H1 (cell line): ENCODE results near the gene MS4A6A. TPM values are rescaled to one million over a fixed set of nuclear protein-coding genes. Genes with fewer than 3 reads are reported as not detected.

Experiments
- CTCF ChIA-PET: fragments of 300-600 bp; sonication (Branson Sonifier 250); formaldehyde crosslinking; loops from one replicate; lab custom pipeline; 2021; ENCODE audit not compliant: partially characterized antibody; lab: Charles Lee
- POLR2A ChIA-PET: fragments of 300-600 bp; sonication (Branson Sonifier 250); formaldehyde crosslinking; loops from one replicate; lab custom pipeline; 2021; ENCODE audit warnings: inconsistent platforms; ENCODE audit not compliant: partially characterized antibody; lab: Charles Lee
- DNase-seq, 2 experiments: peaks; one replicate each; pipeline versions ENCODE4 v3.0.0 to v3.0.0-alpha.2; 2010 to 2022; ENCODE audit warnings: low spot score in 2 of 2, low read depth in 1 of 2, mixed read lengths in 1 of 2
- FAIRE-seq: peaks from 2 replicates; lab custom pipeline; 2011; peaks lifted over from hg19 to GRCh38; lab: Jason Lieb, UNC
- H2AFZ ChIP-seq: 2 replicates; pipeline ENCODE4 v1.8.1; 2012; ENCODE audit warnings: low read length, inconsistent platforms
- H2AK5ac ChIP-seq: 2 replicates; pipeline ENCODE4 v1.6.1; 2013; ENCODE audit warnings: low read depth, low read length
- H2BK120ac ChIP-seq: replicated peaks from 2 replicates; pipeline ENCODE3; 2013; ENCODE audit warnings: low read depth, low read length, inconsistent platforms
- H2BK12ac ChIP-seq: 2 replicates; pipeline ENCODE4 v1.6.1; 2013; ENCODE audit warnings: low read depth, low read length
- H2BK15ac ChIP-seq: 2 replicates; pipeline ENCODE4 v1.6.1; 2013; ENCODE audit warnings: low read length
- H2BK20ac ChIP-seq: 2 replicates; pipeline ENCODE4 v1.6.1; 2013; ENCODE audit warnings: low read length
- H2BK5ac ChIP-seq: 2 replicates; pipeline ENCODE4 v1.6.1; 2013; ENCODE audit warnings: low read depth, low read length
- H3K14ac ChIP-seq: 2 replicates; pipeline ENCODE4 v1.6.1; 2013; ENCODE audit warnings: inconsistent platforms; ENCODE audit not compliant: insufficient read length
- H3K18ac ChIP-seq: 2 replicates; pipeline ENCODE4 v1.6.1; 2013; ENCODE audit warnings: low read length; ENCODE audit errors: extremely low read depth
- H3K23ac ChIP-seq: 2 replicates; pipeline ENCODE4 v1.6.1; 2013; ENCODE audit warnings: inconsistent platforms; ENCODE audit not compliant: insufficient read length
- H3K23me2 ChIP-seq: 2 replicates; pipeline ENCODE4 v1.6.1; 2013; ENCODE audit warnings: low read depth, low read length
- H3K27ac ChIP-seq: 2 replicates; pipeline ENCODE4 v1.6.1; 2011; ENCODE audit warnings: low read depth, low read length, inconsistent platforms
- H3K27me3 ChIP-seq, 4 experiments: replicated peaks in 1 of 4; 1 replicate in 1 of 4; 2 replicates in 3 of 4; pipeline versions ENCODE4 v1.6.1 to v1.8.1; 2011 to 2013; ENCODE audit warnings: low read length in 3 of 4, mild to moderate bottlenecking in 3 of 4, inconsistent platforms in 2 of 4, mixed read lengths in 2 of 4, moderate library complexity in 1 of 4; ENCODE audit not compliant: control insufficient read depth in 3 of 4, insufficient read depth in 3 of 4; ENCODE audit errors: extremely low read depth in 1 of 4
- H3K36me3 ChIP-seq, 4 experiments: 2 replicates each; pipeline versions ENCODE4 v1.6.1 to v1.8.1; 2011 to 2013; ENCODE audit warnings: mild to moderate bottlenecking in 4 of 4, low read length in 3 of 4, moderate library complexity in 2 of 4, control low read depth in 1 of 4, inconsistent platforms in 1 of 4; ENCODE audit not compliant: insufficient read depth in 4 of 4, control insufficient read depth in 2 of 4
- H3K4ac ChIP-seq: replicated peaks from 2 replicates; pipeline ENCODE3; 2013; ENCODE audit warnings: low read length, low read depth, mixed read lengths, inconsistent platforms; ENCODE audit not compliant: insufficient read length
- H3K4me1 ChIP-seq, 4 experiments: replicated peaks in 1 of 4; 1 replicate in 1 of 4; 2 replicates in 3 of 4; pipeline versions ENCODE4 v1.6.1 to v1.8.1; 2011 to 2013; ENCODE audit warnings: low read length in 3 of 4, inconsistent platforms in 2 of 4, mixed read lengths in 1 of 4; ENCODE audit not compliant: insufficient read depth in 4 of 4, control insufficient read depth in 3 of 4
- H3K4me2 ChIP-seq, 2 experiments: 2 replicates each; pipeline versions ENCODE4 v1.6.1 to v1.8.1; 2011 to 2013; ENCODE audit warnings: low read depth in 2 of 2, low read length in 2 of 2, control low read depth in 1 of 2, inconsistent platforms in 1 of 2, mild to moderate bottlenecking in 1 of 2; ENCODE audit not compliant: insufficient read depth in 1 of 2
- H3K4me3 ChIP-seq, 4 experiments: fragments of 200-600, 300-600 bp in 1 of 4; sonication (generic), shearing (Covaris generic), sonication (Bioruptor Twin) in 1 of 4; 2 replicates each; pipeline versions ENCODE4 v1.5.1 to v1.8.1; 2011 to 2016; ENCODE audit warnings: low read length in 4 of 4, low read depth in 3 of 4, control low read depth in 2 of 4, inconsistent platforms in 2 of 4, mild to moderate bottlenecking in 2 of 4, mixed read lengths in 1 of 4, moderate library complexity in 1 of 4; ENCODE audit not compliant: insufficient read depth in 2 of 4; ENCODE audit errors: extremely low read depth in 1 of 4
- H3K56ac ChIP-seq: replicated peaks from 2 replicates; pipeline ENCODE3; 2013; ENCODE audit warnings: low read depth, mild to moderate bottlenecking, mixed read lengths, low read length, inconsistent platforms; ENCODE audit not compliant: insufficient read length
- H3K79me1 ChIP-seq: 2 replicates; pipeline ENCODE4 v1.6.1; 2013; ENCODE audit warnings: low read depth, low read length, control low read depth
- H3K79me2 ChIP-seq, 2 experiments: 2 replicates each; pipeline versions ENCODE4 v1.6.1 to v1.8.1; 2012 to 2013; ENCODE audit warnings: low read length in 2 of 2, mild to moderate bottlenecking in 2 of 2, inconsistent platforms in 1 of 2; ENCODE audit not compliant: insufficient read depth in 2 of 2, control insufficient read depth in 1 of 2
- H3K9ac ChIP-seq, 4 experiments: replicated peaks in 1 of 4; 1 replicate in 1 of 4; 2 replicates in 3 of 4; pipeline versions ENCODE4 v1.6.1 to v1.8.1; 2011 to 2013; ENCODE audit warnings: low read depth in 3 of 4, low read length in 3 of 4, control low read depth in 2 of 4, mild to moderate bottlenecking in 2 of 4, moderate library complexity in 2 of 4, inconsistent platforms in 1 of 4; ENCODE audit errors: extremely low read depth in 1 of 4
- H3K9me3 ChIP-seq, 2 experiments: 2 replicates each; pipeline versions ENCODE4 v1.6.1 to v1.8.1; 2012 to 2013; ENCODE audit warnings: mild to moderate bottlenecking in 2 of 2, moderate library complexity in 2 of 2, control low read depth in 1 of 2, inconsistent platforms in 1 of 2, low read depth in 1 of 2, low read length in 1 of 2, mixed read lengths in 1 of 2; ENCODE audit not compliant: insufficient read depth in 2 of 2
- H4K20me1 ChIP-seq, 2 experiments: replicated peaks in 1 of 2; 2 replicates each; pipeline versions ENCODE3 to v1.8.1; 2011 to 2013; ENCODE audit warnings: inconsistent platforms in 2 of 2, low read length in 2 of 2, mild to moderate bottlenecking in 1 of 2; ENCODE audit not compliant: insufficient read depth in 2 of 2, control insufficient read depth in 1 of 2
- H4K5ac ChIP-seq: 2 replicates; pipeline ENCODE4 v1.6.1; 2013; ENCODE audit warnings: low read length, low read depth, mixed read lengths, inconsistent platforms; ENCODE audit not compliant: insufficient read length
- H4K8ac ChIP-seq: 2 replicates; pipeline ENCODE4 v1.8.0; 2013; ENCODE audit warnings: mild to moderate bottlenecking, moderate library complexity, low read length, inconsistent platforms; ENCODE audit not compliant: insufficient read depth; ENCODE audit errors: extremely low read depth
- H4K91ac ChIP-seq: replicated peaks from 2 replicates; pipeline ENCODE3; 2013; ENCODE audit warnings: low read length, mixed read lengths, inconsistent platforms; ENCODE audit not compliant: insufficient read length
- EP300 ChIP-seq, 2 experiments: IDR thresholded peaks; 1 replicate in 1 of 2; 2 replicates in 1 of 2; pipeline ENCODE4 v1.6.1; 2011 to 2012; ENCODE audit warnings: low read depth in 2 of 2, low read length in 2 of 2, mild to moderate bottlenecking in 2 of 2, borderline replicate concordance in 1 of 2, inconsistent platforms in 1 of 2, moderate library complexity in 1 of 2
- KDM1A ChIP-seq: fragments of 200-600, 300-600 bp; sonication (generic); IDR thresholded peaks from 2 replicates; pipeline ENCODE4 v1.7.1; 2016; ENCODE audit warnings: mild to moderate bottlenecking, low read length, borderline replicate concordance
- KDM5A ChIP-seq: fragments of 200-600 bp; IDR thresholded peaks from 2 replicates; pipeline ENCODE4 v1.7.1; 2012; ENCODE audit warnings: mild to moderate bottlenecking, low read length, inconsistent platforms, mixed read lengths
- NANOG ChIP-seq: IDR thresholded peaks from 2 replicates; pipeline ENCODE4 v1.6.1; 2011; ENCODE audit warnings: low read length, low read depth, mild to moderate bottlenecking, inconsistent platforms; ENCODE audit not compliant: insufficient read depth, poor library complexity, severe bottlenecking
- POU5F1 ChIP-seq: IDR thresholded peaks from 2 replicates; pipeline ENCODE4 v1.6.1; 2011; ENCODE audit warnings: low read depth, mild to moderate bottlenecking, low read length, moderate library complexity
- RFX5 ChIP-seq: IDR thresholded peaks from 2 replicates; pipeline ENCODE4 v1.6.1; 2011; ENCODE audit warnings: low read depth, low read length, improper control_type of control experiment, borderline replicate concordance
- RNF2 ChIP-seq: fragments of 200-900, 300-1000 bp; sonication (generic); IDR thresholded peaks from 2 replicates; pipeline ENCODE4 v1.7.1; 2016; ENCODE audit warnings: borderline replicate concordance, low read depth, mild to moderate bottlenecking, antibody characterized with exemption, low read length; ENCODE audit not compliant: poor library complexity, severe bottlenecking; ENCODE audit errors: missing control alignments
- WGBS, 2 experiments: shearing (Covaris generic) in 1 of 2; methylation state at CpG; one replicate each; pipeline versions ENCODE4 v1.1.6 to v1.1.7; 2013 to 2015; ENCODE audit warnings: low lambda C conversion rate in 2 of 2, mixed read lengths in 2 of 2, inconsistent platforms in 1 of 2, low coverage in 1 of 2, missing lambda C conversion rate in 1 of 2; ENCODE audit not compliant: insufficient replicate concordance in 2 of 2, insufficient coverage in 1 of 2, insufficient read length in 1 of 2; ENCODE audit errors: extremely low coverage in 1 of 2, missing lambda C conversion rate in 1 of 2; 5-methylcytosine and 5-hydroxymethylcytosine counted together
- polyA plus RNA-seq, 7 experiments: library from polyadenylated mRNA; depleted of rRNA in 3 of 7; stranded (reverse) in 5 of 7; unstranded in 2 of 7; fragments of >200 nt in 5 of 7; fragments of 200-250 nt in 2 of 7; gene quantifications; 1 replicate in 5 of 7; 2 replicates in 1 of 7; 4 replicates in 1 of 7; pipeline versions ENCODE4 v1.2.1 to v1.2.3, GENCODE V29; 2011 to 2013; ENCODE audit warnings: missing spikeins in 2 of 7, mixed read lengths in 2 of 7
- total RNA-seq: library from RNA; stranded (reverse); fragmentation: NEBNext Ultra II Directional; extraction: Animal tissue kit (Norgen Biotek cat#: 25700); gene quantifications from 2 replicates; pipeline ENCODE4 v1.2.1, GENCODE V29; 2021

The MS4A6A gene
- total and polyA plus RNA-seq, 2 of the 8 experiments (the other 6 are each of a cell fraction or from before 2014, with no cell fraction given), result not detected

DNA sequence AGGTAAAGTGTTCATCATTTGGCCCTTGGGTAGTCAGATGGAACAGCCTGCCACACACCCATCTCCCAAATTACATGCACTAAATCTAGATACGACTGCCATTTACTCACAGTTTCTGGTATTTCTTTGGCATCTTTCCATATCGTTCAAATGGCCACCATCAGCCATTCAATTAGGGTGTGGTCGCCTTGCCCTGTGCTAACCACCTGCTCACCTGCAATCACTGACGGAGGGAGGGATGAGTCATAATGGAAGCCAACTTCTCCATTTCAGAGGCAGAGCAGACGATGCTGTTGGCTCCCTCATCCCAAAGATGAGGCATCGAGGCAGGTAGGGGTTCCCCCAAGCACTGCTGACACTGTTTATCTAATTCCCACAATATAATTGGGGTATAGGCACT is 14.6 kb downstream of the MS4A6A start:
- H3K23me2 ChIP-seq, result no peaks in the 10 kb centered on the region
- H3K36me3 ChIP-seq, result no peaks in the 10 kb centered on the region
- no peak overlapping the region for H2BK20ac ChIP-seq
- ChIA-PET POLR2A (no interaction called here), CTCF (interaction anchor here (0.6 to 1.1 kb wide), 2 partner anchors 15 to 83 kb away, joined by 3 to 4 read pairs; no protein-coding TSS in a partner anchor)
- H3K9me3 ChIP-seq, result peaks cover 21 to 29% of the 10 kb centered on the region in 2 experiments
- 86% methylated on average over 6 of the region's 6 CpGs; no CpG with 5 or more reads in 1 of the 2 experiments for WGBS, 2 experiments
- FAIRE-seq (no peak), DNase-seq (no peak)
- H3K14ac ChIP-seq, result no peak overlapping the region
- no peak overlapping the region for H2AK5ac ChIP-seq
- H3K4me2 ChIP-seq, result no peak overlapping the region
- no peak overlapping the region for H3K4ac ChIP-seq
- no peak overlapping the region for H4K5ac ChIP-seq
- H2BK5ac ChIP-seq, result no peak overlapping the region
- H4K91ac ChIP-seq, result no peak overlapping the region
- no peaks in the 10 kb centered on the region for H3K79me1 ChIP-seq
- no peak overlapping the region for H3K18ac ChIP-seq
- no peak overlapping the region for H3K56ac ChIP-seq
- H2BK120ac ChIP-seq, result no peak overlapping the region
- no peaks in the 10 kb centered on the region for H3K4me1 ChIP-seq
- H2BK12ac ChIP-seq, result no peak overlapping the region
- H4K20me1 ChIP-seq, result no peaks in the 10 kb centered on the region
- TF ChIP-seq RFX5, result no peak
- no peak for TF ChIP-seq NANOG
- TF ChIP-seq KDM1A, result no peak
- no peak for TF ChIP-seq EP300 (IDR thresholded peaks at IDR 0.05; ENCODE audit: borderline replicate concordance in 1 of 2, low read depth in 2 of 2, low read length in 2 of 2)
- TF ChIP-seq KDM5A, result no peak
- no peak for TF ChIP-seq POU5F1
- TF ChIP-seq RNF2, result no peak
- no peak overlapping the region for H3K4me3 ChIP-seq
- no peak overlapping the region for H3K27ac ChIP-seq
- H3K79me2 ChIP-seq, result no peaks in the 10 kb centered on the region
- no peak overlapping the region for H4K8ac ChIP-seq
- no peak overlapping the region for H3K23ac ChIP-seq
- no peaks in the 10 kb centered on the region for H3K27me3 ChIP-seq
- H3K9ac ChIP-seq, result no peak overlapping the region
- H2BK15ac ChIP-seq, result no peak overlapping the region
- H2AFZ ChIP-seq, result no peak overlapping the region
